ENCODE results near the gene SULF2.

SULF2 gene

GRCh38 chr20:47708140-47708807, 77.0 kb downstream of the SULF2 start:
- no peak for DNase-seq (ENCODE audit: extremely low spot score)

GRCh38 chr20:47706345-47706744, 78.9 kb downstream of the SULF2 start:
- CTCF ChIA-PET = no interaction called here
- TF ChIP-seq ZNF384 (IDR thresholded peaks at IDR 0.05) (no peak), PKNOX1 (IDR thresholded peaks at IDR 0.05) (no peak), FOXA1 (IDR thresholded peaks at IDR 0.05) (no peak), SUZ12 (IDR thresholded peaks at IDR 0.05) (no peak), TARDBP (IDR thresholded peaks at IDR 0.05) (no peak), BHLHE40 (IDR thresholded peaks at IDR 0.05; ENCODE audit: borderline replicate concordance) (no peak), NFRKB (IDR thresholded peaks at IDR 0.05) (no peak), CTBP1 (IDR thresholded peaks at IDR 0.05; ENCODE audit: borderline replicate concordance) (no peak), ELF4 (IDR thresholded peaks at IDR 0.05) (no peak), ARNT (IDR thresholded peaks at IDR 0.05) (no peak), HDGF (IDR thresholded peaks at IDR 0.05; ENCODE audit: borderline replicate concordance) (no peak), LEF1 (IDR thresholded peaks at IDR 0.05; ENCODE audit: borderline replicate concordance) (no peak), SP1 (IDR thresholded peaks at IDR 0.05) (no peak), L3MBTL2 (conservative IDR thresholded peaks at IDR 0.05) (no peak)
- POLR2A ChIA-PET = no interaction called here
- DNase-seq (ENCODE audit: extremely low spot score) = no peak

More at GRCh38 chr20:47708140-47708807, 77.0 kb downstream of the SULF2 start:
- POLR2A ChIA-PET = no interaction called here
- no peak for TF ChIP-seq FOXK2 (IDR thresholded peaks at IDR 0.05)
- TF ChIP-seq BHLHE40 (IDR thresholded peaks at IDR 0.05; ENCODE audit: borderline replicate concordance) = no peak
- TF ChIP-seq HDGF (IDR thresholded peaks at IDR 0.05; ENCODE audit: borderline replicate concordance) = no peak
- TF ChIP-seq FOXM1 (IDR thresholded peaks at IDR 0.05; ENCODE audit: borderline replicate concordance) = no peak
- TF ChIP-seq LEF1 (IDR thresholded peaks at IDR 0.05; ENCODE audit: borderline replicate concordance) = no peak
- TF ChIP-seq FOXA1 (IDR thresholded peaks at IDR 0.05) = no peak
- TF ChIP-seq ZNF384 (IDR thresholded peaks at IDR 0.05) = no peak
- no peak for TF ChIP-seq ELF4 (IDR thresholded peaks at IDR 0.05)
- TF ChIP-seq PKNOX1 (IDR thresholded peaks at IDR 0.05) = no peak
- TF ChIP-seq CTBP1 (IDR thresholded peaks at IDR 0.05; ENCODE audit: borderline replicate concordance) = no peak
- TF ChIP-seq ARNT (IDR thresholded peaks at IDR 0.05) = no peak
- no peak for TF ChIP-seq TARDBP (IDR thresholded peaks at IDR 0.05)
- TF ChIP-seq L3MBTL2 (conservative IDR thresholded peaks at IDR 0.05) = no peak
- no peak for TF ChIP-seq SUZ12 (IDR thresholded peaks at IDR 0.05)
- no peak for TF ChIP-seq SP1 (IDR thresholded peaks at IDR 0.05)
- TF ChIP-seq NFRKB (IDR thresholded peaks at IDR 0.05) = no peak
- CTCF ChIA-PET = no interaction called here

GRCh38 chr20:47705497-47705856, 79.8 kb downstream of the SULF2 start:
- ChIA-PET CTCF (no interaction called here), POLR2A (no interaction called here)
- TF ChIP-seq FOXK2 (IDR thresholded peaks at IDR 0.05) (no peak), ARNT (IDR thresholded peaks at IDR 0.05) (no peak), SP1 (IDR thresholded peaks at IDR 0.05) (no peak)
- no peak for DNase-seq (ENCODE audit: extremely low spot score)

- POLR2A ChIA-PET = no interaction called here
- TF ChIP-seq NFRKB (IDR thresholded peaks at IDR 0.05) (no peak), HDGF (IDR thresholded peaks at IDR 0.05; ENCODE audit: borderline replicate concordance) (no peak), FOXM1 (IDR thresholded peaks at IDR 0.05; ENCODE audit: borderline replicate concordance) (no peak)
- CTCF ChIA-PET = no interaction called here
- no peak for DNase-seq (ENCODE audit: extremely low spot score)
Observed at GRCh38 chr20:47704746-47705496, 80.4 kb downstream of the SULF2 start.

- CTCF ChIA-PET = no interaction called here
Observed at GRCh38 chr20:47703748-47704147, 81.5 kb downstream of the SULF2 start.

More at GRCh38 chr20:47703748-47704147, 81.5 kb downstream of the SULF2 start:
- no peak for TF ChIP-seq L3MBTL2 (conservative IDR thresholded peaks at IDR 0.05)
- TF ChIP-seq ELF4 (IDR thresholded peaks at IDR 0.05) = no peak
- no peak for TF ChIP-seq SP1 (IDR thresholded peaks at IDR 0.05)
- no peak for TF ChIP-seq NFRKB (IDR thresholded peaks at IDR 0.05)
- TF ChIP-seq HDGF (IDR thresholded peaks at IDR 0.05; ENCODE audit: borderline replicate concordance) = no peak
- no peak for TF ChIP-seq FOXM1 (IDR thresholded peaks at IDR 0.05; ENCODE audit: borderline replicate concordance)
- no peak for TF ChIP-seq ARNT (IDR thresholded peaks at IDR 0.05)
- no peak for TF ChIP-seq PKNOX1 (IDR thresholded peaks at IDR 0.05)
- TF ChIP-seq SUZ12 (IDR thresholded peaks at IDR 0.05) = no peak
- no peak for TF ChIP-seq FOXK2 (IDR thresholded peaks at IDR 0.05)
- no peak for TF ChIP-seq BHLHE40 (IDR thresholded peaks at IDR 0.05; ENCODE audit: borderline replicate concordance)
- TF ChIP-seq ZNF384 (IDR thresholded peaks at IDR 0.05) = no peak
- DNase-seq (ENCODE audit: extremely low spot score) = no peak
- POLR2A ChIA-PET = interaction anchor here (0.6 kb wide), 1 partner anchor 860 kb away, joined by 3 read pairs; no protein-coding TSS in a partner anchor
